ENCODE data around the gene TRIM51G.
"Not testable (repeated sequence)": the region's sequence is repeated elsewhere in the genome, so short reads cannot be mapped to it uniquely, and the experiment has no call there.

TRIM51G gene, protein sequence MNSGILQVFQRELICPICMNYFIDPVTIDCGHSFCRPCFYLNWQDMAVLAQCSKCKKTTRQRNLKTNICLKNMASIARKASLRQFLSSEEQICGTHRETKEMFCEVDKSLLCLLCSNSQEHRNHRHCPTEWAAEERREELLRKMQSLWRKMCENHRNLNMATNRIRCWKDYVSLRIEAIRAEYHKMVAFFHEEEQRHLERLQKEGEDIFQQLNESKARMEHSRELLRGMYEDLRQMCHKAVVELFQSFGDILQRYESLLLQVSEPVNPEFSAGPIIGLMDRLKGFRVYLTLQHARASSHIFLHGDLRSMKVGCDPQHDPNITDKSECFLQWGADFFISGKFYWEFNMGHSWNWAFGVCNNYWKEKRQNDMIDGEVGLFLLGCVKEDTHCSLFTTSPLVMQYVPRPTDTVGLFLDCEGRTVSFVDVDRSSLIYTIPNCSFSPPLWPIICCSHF

DNA sequence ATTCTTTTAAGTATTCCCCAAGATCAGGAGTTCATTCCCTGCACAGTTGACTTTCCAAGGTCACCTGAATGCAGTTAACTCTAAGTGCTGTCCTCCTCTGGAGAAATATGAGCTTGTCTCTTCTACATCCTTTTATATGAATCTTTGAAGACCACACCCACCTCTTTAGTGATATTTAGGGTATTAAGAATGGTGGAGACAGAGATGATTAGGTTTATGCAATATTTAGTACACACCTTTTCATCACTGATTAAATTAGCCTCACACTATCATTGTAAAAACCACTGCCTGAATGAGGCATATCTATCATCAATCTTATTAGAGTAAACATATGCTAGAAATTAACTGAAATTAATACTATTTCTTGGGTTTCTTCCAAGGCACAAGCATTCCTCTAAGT is at the start of gene TRIM51G:
TRIM51G (minus strand) TSS at position 101 of the 400 bp plus-strand sequence. CDS start 2,190 bp downstream, outside the sequence.
- DNase-seq, result not testable (repeated sequence)

DNA sequence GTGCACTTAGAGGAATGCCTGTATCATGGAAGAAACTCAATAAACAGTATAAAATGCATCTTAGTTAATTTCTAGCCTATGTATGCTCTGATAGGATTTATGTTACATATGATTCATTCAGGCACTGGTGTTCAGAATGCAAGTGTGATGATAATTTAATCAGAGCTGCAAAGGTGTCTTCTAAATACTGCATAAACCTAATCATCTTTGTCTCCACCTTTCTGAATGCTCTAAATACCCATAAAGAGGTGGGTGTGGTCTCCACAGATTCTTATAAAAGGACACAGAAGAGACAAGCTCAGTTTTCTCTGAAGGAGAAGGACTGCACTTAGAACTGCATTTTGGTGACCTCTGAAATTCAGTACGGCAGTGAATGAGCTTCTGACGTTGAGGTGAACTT is 44.8 kb upstream of the TRIM51G start, which contains the start of gene TRIM49B:
TRIM49B (plus strand) TSS at position 301 of the 400 bp plus-strand sequence. CDS start 2,777 bp downstream, outside the sequence.
- DNase-seq, result not testable (repeated sequence)

DNA sequence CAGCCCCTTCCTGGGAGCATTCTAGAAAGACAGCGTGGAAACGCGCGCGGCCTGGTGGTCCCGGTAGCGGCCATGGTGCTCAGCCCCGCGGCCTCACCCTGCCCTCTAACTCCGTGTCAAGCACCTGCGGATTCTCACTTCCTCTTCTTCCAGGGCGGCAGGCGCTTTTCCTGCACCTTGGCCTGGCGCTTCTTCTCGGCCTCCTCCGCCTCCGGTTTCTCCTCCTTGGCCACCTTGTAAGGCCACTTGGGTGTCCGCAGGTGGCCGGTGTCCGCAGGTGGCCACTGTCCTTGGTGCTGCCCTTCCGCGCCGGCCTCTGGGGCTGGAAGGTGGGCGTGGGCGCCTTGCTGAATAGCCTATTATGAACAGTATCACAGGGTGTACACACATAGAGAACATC is 15.1 kb downstream of the TRIM51G start:
- not testable (repeated sequence) for DNase-seq

DNA sequence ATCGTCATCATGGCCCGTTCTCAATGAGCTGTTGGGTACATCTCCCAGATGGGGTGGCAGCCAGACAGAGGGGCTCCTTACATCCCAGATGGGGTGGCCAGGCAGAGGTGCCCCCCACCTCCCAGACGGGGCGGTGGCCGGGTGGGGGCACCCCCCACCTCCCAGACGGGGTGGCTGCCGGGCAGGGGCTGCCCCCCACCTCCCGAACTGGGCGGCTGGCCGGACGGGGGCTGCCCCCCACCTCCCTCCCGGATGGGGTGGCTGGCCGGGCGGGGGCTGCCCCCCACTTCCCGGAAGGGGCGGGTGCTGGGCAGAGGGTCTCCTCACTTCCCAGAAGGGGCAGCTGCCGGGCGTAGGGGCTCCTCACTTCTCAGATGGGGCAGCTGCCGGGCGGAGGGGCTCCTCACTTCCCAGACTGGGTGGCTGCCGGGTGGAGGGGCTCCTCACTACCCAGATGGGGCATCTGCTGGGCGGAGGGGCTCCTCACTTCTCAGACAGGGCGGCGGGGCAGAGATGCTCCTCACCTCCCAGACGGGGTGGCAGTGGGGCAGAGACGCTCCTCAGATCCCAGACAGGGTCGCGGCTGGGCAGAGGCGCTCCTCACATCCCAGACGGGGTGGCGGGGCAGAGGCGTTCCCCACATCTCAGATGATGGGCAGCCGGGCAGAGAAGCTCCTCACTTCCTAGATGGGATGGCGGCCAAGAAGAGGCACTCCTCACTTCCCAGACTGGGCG is 28.2 kb downstream of the TRIM51G start:
- DNase-seq, result not testable (repeated sequence)

DNA sequence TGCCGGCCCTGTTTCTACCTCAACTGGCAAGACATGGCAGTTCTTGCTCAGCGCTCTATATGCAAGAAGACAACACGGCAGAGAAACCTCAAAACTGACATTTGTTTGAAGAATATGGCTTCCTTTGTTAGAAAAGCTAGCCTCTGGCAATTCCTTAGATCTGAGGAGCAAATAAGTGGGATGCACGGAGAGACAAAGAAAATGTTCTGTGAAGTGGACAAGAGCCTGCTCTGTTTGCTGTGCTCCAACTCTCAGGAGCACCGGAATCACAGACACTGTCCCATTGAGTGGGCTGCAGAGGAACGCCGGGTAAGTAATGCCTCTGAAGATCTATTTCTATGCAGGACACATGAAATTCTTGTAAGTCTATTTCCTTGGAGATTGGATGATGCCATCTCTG is 37.9 kb downstream of the TRIM51G start:
- not testable (repeated sequence) for DNase-seq
